Activated gamma-delta T cell treated with Interleukin-2 at 50 U/mL for 16 hours (primary cell): ENCODE data around the gene ZEB2.
A peak's percentile ranks its signal among the peaks of the same experiment; 100 is the strongest.

Experiments
- DNase-seq: peaks from one replicate; pipeline ENCODE4 v3.0.0-alpha.2; 2020

Gene ZEB2

GRCh38 chr2:144526831-144527230 is 6.9 kb upstream of the ZEB2 start:
- DNase-seq, result no peak

DNA sequence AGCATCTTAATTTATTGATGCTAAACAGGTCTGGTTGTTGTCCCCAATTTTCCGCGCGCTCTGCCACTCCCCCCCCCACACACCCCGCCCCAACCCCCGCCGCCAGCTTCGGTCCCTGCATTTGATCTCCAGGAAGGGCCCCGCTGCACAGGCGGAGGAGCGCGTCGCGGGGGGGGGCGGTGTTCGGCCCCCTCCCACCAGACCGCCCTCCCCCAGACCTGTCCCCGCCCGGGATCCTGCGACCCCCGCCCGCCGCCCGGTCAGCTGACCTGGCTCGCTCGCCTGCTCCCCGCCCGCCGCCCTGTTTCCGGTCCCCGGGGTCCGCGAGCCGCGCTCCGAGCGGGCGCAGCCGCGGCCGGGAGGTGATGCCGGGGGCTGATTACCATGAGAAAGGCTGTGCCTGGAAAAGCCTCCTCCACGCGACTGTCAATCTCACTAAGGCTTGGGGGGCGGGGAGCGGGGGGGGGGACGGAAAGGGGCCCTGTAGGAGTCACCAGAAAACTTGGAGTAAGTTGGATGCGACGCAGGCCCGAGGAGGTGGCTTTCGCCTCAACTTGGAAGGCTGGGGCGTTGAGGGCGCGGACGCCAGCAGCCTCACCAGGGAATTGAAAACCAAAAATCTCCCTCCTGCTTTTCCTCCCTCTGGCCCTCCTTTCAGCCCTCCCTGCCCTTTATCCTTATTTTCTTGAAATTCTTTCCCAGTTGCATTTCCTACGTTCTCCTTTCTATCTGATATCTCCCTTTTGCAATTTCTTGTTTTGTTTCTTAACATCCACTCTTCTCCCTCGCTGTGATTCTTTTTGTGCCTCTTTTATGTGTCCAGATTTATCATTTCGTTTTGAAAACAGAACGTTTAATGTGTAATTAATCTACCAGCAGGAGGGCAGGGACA is 4.4 kb upstream of the ZEB2 start:
- DNase-seq, result no peak

- no peak for DNase-seq
These were observed 3.7 kb upstream of the ZEB2 start for GRCh38 chr2:144523596-144524117.

- no peak for DNase-seq
These were observed 3.1 kb upstream of the ZEB2 start for GRCh38 chr2:144522897-144523595.

DNA sequence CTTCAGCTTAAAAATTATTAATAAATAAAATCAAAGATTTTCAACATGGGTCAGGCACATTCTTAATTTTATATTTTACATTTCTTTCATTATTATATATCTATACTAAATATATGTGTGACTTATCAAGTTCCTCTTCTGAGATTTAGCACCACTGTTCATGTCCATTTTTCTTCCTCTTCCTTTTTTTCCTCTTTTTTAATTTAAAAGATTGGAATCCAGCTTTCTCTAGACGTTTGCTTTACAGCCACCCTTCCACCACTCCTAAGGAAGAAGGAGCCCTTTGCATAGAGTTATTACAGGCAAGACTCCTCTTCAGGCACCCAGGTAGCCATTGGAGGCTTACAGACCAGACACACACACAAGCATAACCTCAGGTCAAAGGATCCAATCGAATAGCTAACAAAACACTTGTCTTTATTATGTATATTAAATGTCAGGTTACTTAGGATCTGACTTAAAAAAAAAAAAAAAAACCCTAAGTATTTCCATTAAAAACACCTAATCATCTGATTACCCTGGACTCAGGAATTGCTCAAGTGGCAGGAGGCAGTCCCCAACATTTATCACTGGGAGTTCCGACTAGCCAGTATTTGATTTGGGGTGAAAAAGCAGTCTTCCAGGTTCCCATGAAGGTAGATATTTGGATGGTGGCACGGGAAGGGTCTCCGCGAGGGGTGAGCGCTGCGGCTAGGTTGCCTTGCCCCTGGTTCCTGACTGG is 2.4 kb upstream of the ZEB2 start:
- DNase-seq, result no peak

DNA sequence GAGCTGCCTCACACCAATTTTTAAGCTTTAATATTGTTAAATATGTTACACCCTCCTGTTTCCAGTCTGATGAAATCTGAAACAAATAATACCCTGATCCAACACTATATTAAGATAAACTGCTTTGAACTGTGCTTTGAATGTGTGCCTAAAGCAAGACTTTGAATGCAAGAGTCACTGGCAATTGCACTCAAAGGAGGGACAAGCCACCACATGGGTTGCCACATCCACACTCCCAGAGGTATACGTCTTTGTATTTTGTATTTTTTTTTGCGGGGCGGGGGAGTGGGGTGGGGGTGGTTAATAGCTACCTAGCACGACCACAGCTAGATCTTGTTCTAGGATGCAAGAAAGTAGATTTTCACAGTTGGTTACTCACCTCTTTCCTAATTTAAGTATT is 1.8 kb upstream of the ZEB2 start:
- no peak for DNase-seq

- no peak for DNase-seq
These were observed 1.0 kb upstream of the ZEB2 start for GRCh38 chr2:144520756-144521487.

DNA sequence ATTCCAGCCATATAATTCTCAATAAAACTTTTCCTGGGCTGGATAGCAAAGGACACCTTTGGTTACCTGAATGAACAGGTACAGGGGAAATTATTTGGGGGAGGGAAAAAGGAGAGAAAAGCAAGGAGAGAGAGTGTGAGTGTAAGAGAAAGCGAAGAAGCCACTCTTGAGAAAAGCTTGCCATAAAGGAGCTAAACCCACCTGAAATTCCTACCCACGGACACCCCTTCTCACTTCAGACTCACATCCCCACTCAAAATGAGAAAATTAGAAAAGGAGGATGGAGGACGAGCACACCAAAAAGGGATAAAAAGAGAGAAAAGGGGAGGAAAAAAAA is 354 bp downstream of the ZEB2 start:
- DNase-seq, result no peak

DNA sequence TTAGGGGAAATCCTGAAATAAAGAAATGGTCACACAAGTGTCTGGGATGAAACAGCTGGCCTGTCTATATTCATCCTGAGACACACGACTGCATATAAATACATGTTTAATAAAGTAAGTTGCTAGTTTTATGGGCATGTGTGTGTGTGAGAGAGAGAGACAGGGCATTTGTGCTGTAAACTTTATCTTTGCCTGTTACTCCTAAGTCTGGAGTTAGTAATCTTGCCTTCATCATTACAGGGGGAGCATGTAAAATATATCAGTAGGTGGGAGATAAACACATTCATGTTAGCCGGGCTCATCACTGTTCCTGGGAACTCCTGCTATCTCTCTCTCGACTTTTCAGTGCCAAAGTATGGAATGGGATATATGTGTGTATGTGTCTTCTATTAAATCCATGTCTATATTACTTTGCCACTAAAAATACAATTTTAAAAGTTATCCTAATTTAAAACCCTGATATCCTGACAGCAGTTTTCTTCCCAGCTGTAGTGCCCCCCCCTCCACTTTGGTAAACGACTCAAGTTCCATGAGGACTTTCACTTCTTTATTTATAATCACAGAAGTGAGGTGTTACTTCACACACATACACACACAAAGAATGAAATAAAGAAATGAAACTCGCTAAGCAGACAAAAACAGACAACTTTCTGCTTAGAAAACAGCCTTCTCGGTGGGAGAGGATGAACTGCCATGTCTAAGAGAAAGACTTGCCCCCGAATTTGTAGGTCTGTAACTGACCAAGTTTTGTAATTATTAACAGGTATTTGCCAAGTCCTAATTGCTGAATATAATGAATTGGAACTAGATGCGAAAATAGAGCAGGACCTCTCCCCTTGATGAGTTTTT is 947 bp downstream of the ZEB2 start:
- DNase-seq, result no peak

DNA sequence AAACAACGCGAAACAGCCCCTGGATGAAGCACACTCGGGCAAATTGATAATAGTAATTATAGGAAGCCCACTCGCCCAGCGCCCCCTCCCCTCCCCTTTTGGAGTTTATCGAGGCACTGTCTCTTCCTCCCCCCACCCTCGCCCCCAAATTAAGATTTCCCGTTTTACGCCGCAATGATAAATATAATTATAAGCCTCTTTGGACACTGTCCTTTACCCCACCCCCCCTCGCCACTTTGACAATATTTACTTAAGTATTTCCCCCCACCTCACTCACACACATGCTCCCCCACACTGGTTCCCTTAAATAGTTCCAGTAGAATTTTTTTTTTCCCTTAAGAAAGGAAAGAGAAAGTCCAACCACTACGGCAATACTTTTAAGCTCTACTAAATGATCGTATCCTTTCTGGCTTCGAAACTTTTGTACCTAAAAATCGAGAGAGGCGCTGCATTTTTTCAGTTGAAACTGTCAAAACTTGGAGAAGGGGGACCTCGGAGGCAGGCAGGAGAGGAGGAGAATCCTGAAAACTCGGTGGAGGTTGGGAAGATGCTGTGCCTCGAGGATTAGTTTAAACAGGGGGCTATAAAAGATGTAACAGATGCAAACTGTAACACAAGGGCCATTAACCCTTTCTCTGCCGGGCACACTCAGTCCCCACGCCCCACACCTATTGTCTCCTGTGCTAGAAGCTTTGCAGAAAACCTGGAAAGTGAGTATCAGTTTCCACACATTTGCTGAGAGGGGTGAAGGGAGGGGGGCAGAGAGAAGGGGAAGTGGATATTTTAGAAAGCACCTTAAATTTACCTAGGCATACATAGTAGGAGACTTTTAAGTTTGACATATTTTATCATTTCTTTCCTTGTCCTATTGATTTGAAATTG is 1.8 kb downstream of the ZEB2 start:
- DNase-seq, result no peak

DNA sequence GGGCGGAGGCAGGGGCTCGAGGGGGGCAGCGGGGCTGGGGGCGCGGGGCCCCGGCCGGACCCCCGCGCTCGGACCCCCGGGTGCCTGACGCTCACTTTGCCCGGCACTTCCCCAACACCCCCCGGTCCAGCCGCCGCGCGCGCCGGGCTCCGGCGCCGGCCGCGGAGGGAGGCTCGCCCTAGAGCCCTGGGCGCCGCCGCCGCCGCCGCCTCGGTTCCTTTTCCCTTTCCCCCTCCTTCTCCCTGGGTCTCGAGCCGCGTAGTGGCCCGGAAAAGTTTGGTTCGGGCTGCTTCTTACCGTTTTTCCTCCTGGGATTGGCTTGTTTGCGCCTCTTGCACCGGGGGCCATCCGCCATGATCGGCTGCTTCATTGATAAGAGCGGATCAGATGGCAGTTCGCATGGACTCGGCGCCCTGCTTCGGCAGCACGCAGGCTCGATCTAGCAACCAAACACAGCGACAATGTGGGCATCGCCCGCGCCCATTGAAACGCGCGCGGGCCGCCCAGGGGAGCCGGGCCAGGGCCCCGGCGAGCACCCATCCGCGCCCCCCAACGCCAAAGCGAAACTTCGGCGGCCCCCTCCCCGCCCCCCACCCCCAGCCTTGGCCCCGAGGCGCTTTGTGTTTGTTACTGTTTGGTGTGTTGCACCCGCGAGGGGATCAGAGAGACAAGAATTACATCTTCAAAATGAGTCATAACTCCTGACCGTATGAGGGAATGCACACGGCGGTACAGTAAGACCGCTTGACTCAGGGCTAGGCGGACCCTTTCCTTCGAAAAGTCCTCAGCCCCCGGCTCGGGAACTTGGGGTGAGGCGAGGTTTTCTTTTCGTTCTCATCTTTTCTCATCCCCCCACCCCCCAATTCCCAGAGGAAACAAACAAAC is 2.7 kb downstream of the ZEB2 start:
- DNase-seq, result peak; percentile 45

DNA sequence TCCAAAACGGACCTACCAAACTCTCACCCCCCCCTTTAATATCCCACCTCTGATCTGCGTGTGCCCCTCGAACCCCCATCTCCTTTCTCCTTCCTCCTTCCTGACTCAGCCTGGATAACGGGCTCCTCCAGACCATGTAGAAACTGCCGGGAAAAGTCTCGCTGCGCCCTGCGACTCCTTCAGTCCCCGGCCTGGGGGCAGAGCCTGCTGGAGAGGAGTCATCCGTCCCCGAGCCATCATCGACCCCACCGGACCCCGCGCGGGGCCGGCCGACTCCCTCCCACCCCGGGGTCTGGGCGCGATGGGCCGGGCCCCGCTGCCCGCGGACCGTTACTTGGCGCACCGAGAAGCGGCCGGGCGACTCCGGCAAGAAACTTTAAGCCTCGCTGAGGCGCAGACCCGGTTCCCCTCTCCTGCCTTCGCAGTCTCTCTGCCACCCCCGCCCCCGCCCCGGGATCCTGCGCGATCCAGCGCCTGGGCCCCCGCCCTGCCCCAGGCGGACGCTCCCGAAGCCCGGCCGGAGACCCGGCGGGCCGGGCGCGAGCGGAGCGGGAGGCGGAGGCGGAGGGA is 3.4 kb downstream of the ZEB2 start:
- DNase-seq, result no peak

GRCh38 chr2:144515696-144516410 is 4.1 kb downstream of the ZEB2 start:
- DNase-seq, result peak; percentile 39

GRCh38 chr2:144515099-144515695 is 4.7 kb downstream of the ZEB2 start:
- no peak for DNase-seq

GRCh38 chr2:144514616-144515091 is 5.3 kb downstream of the ZEB2 start:
- DNase-seq, result no peak

DNA sequence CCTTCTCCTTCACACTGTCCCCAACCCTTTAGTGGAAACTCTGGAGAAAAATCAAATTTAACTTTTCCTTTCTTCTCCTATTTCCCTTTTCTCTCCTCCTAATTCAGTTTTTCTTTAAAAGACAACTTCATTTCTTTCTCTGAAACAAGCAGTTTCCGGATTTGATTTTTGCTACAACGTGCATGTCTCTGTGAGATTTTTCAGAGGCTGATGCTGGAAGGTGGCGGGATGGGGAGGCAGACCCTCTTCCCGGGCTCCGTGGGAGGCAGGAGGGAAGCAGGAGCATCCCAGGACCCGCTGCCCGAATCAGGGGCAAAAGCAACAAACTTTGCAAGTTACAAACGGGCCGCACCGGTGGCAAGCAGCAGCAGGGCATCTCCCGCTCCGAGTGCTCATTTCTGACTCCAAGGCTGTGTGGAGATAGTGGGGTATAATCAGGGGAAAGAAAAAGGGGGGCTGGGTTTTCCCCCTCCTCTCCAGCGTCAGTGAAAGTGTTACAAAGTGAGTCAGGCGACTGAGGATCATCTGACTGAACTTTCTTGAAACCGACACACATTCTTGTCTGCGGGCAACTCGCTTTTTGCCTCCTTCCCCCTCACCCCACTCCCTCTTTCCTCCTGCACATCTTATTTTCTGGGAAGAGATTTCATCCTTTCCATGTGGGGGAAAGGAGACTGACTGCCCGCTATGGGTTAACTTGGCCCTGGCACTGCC is 6.4 kb downstream of the ZEB2 start:
- DNase-seq, result no peak

DNA sequence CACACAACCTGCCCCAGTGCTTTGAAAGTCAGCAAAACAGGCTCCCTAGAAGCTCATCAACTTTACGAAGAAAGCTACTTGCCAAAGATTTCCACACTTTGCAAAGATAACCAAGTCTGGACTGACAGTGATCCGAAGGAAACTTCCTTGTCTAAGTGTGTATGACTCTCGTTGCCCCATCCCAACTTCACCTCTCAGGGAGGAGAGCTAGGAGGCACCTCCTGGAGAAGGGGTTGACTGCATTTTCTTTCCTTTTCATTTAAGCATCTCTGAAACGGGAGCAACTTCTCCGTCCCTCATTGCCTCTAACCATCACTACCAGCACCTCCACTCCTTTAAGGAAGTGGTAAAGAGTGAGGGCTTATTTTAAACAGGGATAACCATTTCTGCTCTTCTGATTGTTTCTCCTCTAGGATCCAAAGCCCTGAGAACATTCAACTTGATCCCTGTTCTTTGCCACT is 7.0 kb downstream of the ZEB2 start:
- DNase-seq, result no peak
